AG09319 (cell line): ENCODE measurements around the gene PIAS1.

Experiments
- DNase-seq: peaks from one replicate; pipeline ENCODE4 v3.0.0-alpha.2; 2010; ENCODE audit warnings: low read depth; ENCODE audit errors: extremely low read depth
- CTCF ChIP-seq: IDR thresholded peaks from 2 replicates; pipeline ENCODE4 v1.5.1; 2011; ENCODE audit warnings: low read depth, mild to moderate bottlenecking, inconsistent platforms, low read length, moderate library complexity

PIAS1 gene

GRCh38 chr15:68207176-68207935, 153.2 kb downstream of the PIAS1 start:
- no peak for TF ChIP-seq CTCF
- no peak for DNase-seq

GRCh38 chr15:68208136-68208535, 154.0 kb downstream of the PIAS1 start:
- no peak for TF ChIP-seq CTCF

GRCh38 chr15:68208636-68209240, 154.6 kb downstream of the PIAS1 start:
- no peak for DNase-seq

More at GRCh38 chr15:68208136-68208535, 154.0 kb downstream of the PIAS1 start:
- DNase-seq, result no peak

GRCh38 chr15:68209272-68209671, 155.2 kb downstream of the PIAS1 start:
- no peak for TF ChIP-seq CTCF
- DNase-seq, result no peak

More at GRCh38 chr15:68208636-68209240, 154.6 kb downstream of the PIAS1 start:
- no peak for TF ChIP-seq CTCF

- no peak for DNase-seq
- no peak for TF ChIP-seq CTCF
Measured at GRCh38 chr15:68209735-68210408, 155.8 kb downstream of the PIAS1 start.

GRCh38 chr15:68210409-68210756, 156.3 kb downstream of the PIAS1 start:
- no peak for TF ChIP-seq CTCF
- DNase-seq, result no peak
